Left hindlimb (tissue), 1 donor: ENCODE measurements around the gene HSPA14.
"Not testable (repeated sequence)": the region's sequence is repeated elsewhere in the genome, so short reads cannot be mapped to it uniquely, and the experiment has no call there.

Experiments
- DNase-seq: peaks from one replicate; pipeline ENCODE4 v3.0.0-alpha.2; 2018

HSPA14 gene, protein sequence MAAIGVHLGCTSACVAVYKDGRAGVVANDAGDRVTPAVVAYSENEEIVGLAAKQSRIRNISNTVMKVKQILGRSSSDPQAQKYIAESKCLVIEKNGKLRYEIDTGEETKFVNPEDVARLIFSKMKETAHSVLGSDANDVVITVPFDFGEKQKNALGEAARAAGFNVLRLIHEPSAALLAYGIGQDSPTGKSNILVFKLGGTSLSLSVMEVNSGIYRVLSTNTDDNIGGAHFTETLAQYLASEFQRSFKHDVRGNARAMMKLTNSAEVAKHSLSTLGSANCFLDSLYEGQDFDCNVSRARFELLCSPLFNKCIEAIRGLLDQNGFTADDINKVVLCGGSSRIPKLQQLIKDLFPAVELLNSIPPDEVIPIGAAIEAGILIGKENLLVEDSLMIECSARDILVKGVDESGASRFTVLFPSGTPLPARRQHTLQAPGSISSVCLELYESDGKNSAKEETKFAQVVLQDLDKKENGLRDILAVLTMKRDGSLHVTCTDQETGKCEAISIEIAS

GRCh38 chr10:14837757-14838581 lies at the start of gene HSPA14, which contains the start of the genes CDNF and MSANTD7:
Gene HSPA14 (plus strand): TSS chr10:14838306. CDS start chr10:14838403, 97 bp downstream.
Gene CDNF (minus strand): TSS chr10:14838037. CDS start chr10:14837946, 91 bp downstream.
Gene MSANTD7 (plus strand): TSS chr10:14838306. CDS start chr10:14842285, 3,979 bp downstream.
- peak; percentile 99 for DNase-seq

DNA sequence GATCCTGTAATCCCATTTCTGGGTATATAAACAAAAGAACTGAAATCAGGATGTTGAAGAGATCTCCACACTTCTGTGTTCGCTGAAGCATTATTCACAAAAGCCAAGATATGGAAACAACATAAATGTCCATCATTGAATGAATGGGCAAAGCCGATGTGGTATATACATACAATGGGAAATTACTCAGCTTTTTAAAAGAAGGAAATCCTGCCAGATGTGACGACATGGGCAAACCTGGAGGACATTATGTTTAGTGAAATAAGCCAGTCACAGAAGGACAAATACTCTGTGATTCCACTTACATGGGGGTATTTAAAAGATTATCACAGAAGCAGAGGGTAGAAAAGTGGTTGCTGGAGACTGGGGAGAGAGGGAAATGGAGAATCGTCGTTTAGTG lies 39.5 kb upstream of the HSPA14 start:
- no peak for DNase-seq

DNA sequence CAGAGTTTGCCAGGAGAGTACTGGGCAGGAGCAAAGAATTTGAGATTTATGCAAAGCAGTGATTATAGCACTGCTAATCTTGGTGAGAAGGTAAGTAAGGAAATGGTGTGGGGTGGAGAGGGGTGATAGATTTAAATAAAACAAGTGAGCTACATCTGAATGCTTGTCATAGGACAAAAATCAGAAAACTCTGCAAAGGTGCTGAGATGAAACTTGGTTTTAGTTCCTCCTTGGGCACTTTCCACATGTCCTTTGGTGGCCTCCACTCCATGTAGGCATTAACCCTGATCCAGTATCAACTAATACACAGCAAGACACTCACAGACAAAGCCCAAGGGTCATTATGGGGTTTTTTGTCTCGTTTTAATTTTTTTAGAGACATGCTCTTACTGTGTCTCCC lies 37.7 kb upstream of the HSPA14 start:
- DNase-seq = no peak

DNA sequence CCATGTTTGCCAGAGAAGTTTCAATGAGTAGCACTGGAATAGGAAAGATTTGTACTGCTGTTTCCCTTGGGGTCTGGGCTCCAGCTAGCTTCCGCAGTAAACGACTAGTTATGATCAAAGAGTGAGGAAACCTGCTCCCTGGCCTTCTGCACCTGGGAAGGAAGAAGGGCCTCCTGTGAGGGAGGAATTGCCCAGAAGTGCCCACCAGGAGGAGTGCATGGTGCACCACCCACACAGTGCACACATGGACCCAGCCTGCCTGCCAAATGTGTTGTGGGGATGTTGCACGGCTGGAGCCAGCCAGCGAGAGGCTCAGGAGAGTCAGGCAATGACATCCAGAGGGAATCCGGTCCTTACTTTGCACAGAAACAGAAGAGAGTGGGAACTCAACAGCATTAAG lies 36.4 kb upstream of the HSPA14 start:
- peak; percentile 49 for DNase-seq

DNA sequence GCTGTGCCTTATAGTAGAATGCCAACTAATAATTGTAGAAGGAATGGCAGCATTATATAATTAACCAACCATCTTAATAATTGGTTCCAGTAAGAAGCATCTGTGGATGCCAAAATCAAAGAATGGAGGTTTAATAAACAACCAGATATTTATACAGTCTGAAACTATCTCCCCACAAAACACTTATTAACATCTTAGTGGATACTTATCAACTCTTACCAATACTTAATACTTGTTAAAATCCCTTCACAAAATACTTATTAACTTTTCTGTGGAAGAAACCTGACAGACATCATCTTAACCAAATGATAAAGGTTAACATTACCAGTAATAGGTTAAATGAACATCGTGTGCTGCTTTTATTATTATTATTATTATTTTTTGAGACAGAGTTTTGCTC lies 34.3 kb upstream of the HSPA14 start:
- DNase-seq = no peak

DNA sequence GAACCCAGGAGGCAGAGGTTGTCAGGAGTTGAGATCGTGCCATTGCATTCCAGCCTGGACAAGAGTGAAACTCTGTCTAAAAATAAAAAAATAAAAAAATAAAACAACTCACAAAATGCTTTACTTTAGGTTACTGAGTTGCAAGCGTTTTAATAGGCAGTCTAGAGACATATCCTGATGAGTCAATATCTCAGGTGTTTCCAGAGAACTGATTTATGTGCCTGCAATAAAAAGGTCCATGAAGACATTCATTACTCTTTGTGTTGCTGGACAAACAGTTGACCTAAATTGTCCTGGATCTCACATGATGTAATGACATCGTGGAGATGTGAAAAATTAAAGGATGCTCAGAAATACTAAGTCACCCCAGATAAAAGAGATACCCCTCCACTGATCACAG lies 31.8 kb upstream of the HSPA14 start:
- no peak for DNase-seq

- no peak for DNase-seq
These were observed 26.8 kb upstream of the HSPA14 start for GRCh38 chr10:14810969-14811953.

- DNase-seq = no peak
These were observed 25.8 kb upstream of the HSPA14 start for GRCh38 chr10:14812271-14812670.

GRCh38 chr10:14815681-14816080 lies 22.4 kb upstream of the HSPA14 start:
- no peak for DNase-seq

GRCh38 chr10:14816717-14817116 lies 21.4 kb upstream of the HSPA14 start:
- DNase-seq = not testable (repeated sequence)

- DNase-seq = no peak
These were observed 17.9 kb upstream of the HSPA14 start for GRCh38 chr10:14820010-14820774.

GRCh38 chr10:14820775-14821154 lies 17.3 kb upstream of the HSPA14 start:
- DNase-seq = no peak

DNA sequence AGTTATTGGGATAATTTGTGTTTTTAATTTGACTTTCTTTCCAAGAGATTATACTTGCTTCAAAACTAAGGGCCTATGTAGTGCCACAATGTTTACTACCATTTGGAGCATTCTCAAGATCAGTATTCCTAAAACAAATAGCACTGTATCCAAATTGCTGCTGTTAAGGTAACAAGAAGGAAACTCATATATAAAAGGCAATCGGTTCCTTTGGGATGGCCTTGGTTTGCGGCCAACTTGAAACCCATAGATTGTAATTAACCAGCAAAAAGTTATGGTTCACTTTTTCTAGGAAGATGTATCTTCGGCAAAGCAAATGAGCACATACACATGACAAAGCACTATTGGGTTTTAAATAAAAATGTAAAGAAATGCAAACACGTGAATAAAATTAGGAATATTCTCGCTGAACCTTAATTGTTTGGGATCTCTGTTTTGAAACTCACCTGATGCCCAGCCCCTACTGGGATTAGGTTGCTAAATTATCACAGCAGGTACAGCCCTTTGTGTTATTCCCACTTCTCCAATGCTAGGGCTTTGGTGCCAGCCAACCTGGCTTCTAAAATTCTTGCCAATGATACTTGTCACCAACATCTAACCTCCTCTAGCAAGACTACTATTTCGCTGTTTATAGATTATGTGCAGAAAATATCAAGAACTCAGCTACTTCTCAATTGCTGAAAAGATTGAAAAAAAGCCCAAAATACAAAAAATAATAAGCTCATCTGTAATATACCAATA lies 16.3 kb upstream of the HSPA14 start:
- DNase-seq = no peak

- DNase-seq = no peak
These were observed 15.0 kb upstream of the HSPA14 start for GRCh38 chr10:14822879-14823755.

GRCh38 chr10:14823966-14824365 lies 14.1 kb upstream of the HSPA14 start:
- no peak for DNase-seq

- DNase-seq = no peak
These were observed 11.9 kb upstream of the HSPA14 start for GRCh38 chr10:14826076-14826829.

DNA sequence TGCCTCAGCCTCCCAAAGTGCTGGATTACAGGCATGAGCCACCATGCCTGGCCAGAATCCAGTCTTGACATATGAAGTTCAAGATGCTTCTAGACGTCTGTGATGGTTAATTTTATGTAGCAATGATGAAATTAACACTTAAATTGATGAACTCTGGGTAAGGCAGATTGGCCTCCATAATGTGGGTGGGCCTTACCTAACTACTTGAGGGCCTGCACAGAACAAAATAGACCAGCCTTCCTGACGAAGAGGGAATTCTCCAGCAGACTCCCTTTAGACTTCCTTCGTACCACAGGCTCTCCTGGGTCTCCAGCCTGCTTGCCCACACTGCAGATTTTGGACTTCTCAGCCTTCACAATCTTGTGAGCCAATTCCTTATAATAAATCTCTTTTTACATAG lies 5.0 kb upstream of the HSPA14 start:
- DNase-seq = no peak

DNA sequence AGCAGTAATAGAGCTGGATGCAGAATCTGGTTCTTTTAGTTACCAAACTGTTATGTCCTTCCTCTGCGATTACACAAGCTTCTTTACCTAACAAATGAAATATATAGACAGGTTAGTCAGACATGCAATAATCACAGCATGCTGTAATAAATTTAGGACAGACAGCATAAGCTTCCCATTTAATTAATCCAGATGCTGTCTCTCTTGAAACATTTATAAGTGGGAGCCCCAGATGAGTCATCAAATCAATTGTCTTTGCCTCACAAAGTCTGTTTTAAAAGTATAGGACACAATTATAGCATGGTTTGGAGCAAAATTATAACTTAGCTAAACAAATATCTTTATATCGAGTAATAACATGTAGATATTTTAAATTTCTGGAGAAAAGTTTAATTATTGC lies 1.9 kb upstream of the HSPA14 start:
- no peak for DNase-seq
